ENCODE measurements around the gene FARSA. TPM values are rescaled to one million over a fixed set of nuclear protein-coding genes. Genes with fewer than 3 reads are reported as not detected.

FARSA gene
- total and polyA plus RNA-seq, 2 of the 13 experiments (the other 11 are each of a cell fraction or from before 2014, with no cell fraction given) = 25.9 to 72.0 TPM

- TF ChIP-seq, protein P1, sequence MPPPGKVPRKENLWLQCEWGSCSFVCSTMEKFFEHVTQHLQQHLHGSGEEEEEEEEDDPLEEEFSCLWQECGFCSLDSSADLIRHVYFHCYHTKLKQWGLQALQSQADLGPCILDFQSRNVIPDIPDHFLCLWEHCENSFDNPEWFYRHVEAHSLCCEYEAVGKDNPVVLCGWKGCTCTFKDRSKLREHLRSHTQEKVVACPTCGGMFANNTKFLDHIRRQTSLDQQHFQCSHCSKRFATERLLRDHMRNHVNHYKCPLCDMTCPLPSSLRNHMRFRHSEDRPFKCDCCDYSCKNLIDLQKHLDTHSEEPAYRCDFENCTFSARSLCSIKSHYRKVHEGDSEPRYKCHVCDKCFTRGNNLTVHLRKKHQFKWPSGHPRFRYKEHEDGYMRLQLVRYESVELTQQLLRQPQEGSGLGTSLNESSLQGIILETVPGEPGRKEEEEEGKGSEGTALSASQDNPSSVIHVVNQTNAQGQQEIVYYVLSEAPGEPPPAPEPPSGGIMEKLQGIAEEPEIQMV (CRISPR knock-in tag; IDR thresholded peaks at IDR 0.05; ENCODE audit: low read depth) = peak; percentile 80; the same call in 1 of the 2 replicates
- TF ChIP-seq, protein P2, sequence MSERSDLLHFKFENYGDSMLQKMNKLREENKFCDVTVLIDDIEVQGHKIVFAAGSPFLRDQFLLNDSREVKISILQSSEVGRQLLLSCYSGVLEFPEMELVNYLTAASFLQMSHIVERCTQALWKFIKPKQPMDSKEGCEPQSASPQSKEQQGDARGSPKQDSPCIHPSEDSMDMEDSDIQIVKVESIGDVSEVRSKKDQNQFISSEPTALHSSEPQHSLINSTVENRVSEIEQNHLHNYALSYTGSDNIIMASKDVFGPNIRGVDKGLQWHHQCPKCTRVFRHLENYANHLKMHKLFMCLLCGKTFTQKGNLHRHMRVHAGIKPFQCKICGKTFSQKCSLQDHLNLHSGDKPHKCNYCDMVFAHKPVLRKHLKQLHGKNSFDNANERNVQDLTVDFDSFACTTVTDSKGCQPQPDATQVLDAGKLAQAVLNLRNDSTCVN (CRISPR knock-in tag; IDR thresholded peaks at IDR 0.05; ENCODE audit: borderline replicate concordance) = no peak
- TF ChIP-seq RARG (CRISPR knock-in tag; IDR thresholded peaks at IDR 0.05; ENCODE audit: low read depth) (no peak), ISL2 (CRISPR knock-in tag; IDR thresholded peaks at IDR 0.05) (peak; percentile 75), SIN3A (IDR thresholded peaks at IDR 0.05; ENCODE audit: borderline replicate concordance, low read depth, low read length) (peak; percentile 65; the same call in 1 of the 2 replicates), NFAT5 (CRISPR knock-in tag; IDR thresholded peaks at IDR 0.05) (peak; percentile 85; the same call in 1 of the 2 replicates), ZNF10 (CRISPR knock-in tag; IDR thresholded peaks at IDR 0.05; ENCODE audit: borderline replicate concordance, low read depth) (no peak), HDAC1 (CRISPR knock-in tag; IDR thresholded peaks at IDR 0.05) (peak; percentile 96), BORCS8-MEF2B (CRISPR knock-in tag; IDR thresholded peaks at IDR 0.05) (no peak), RNF2 (conservative IDR thresholded peaks at IDR 0.05; ENCODE audit: low read depth) (0 out of 2 replicates have a peak, but pooled peaks have one; percentile 22), ZNF761 (CRISPR knock-in tag; conservative IDR thresholded peaks at IDR 0.05) (peak; percentile 50), TFDP2 (CRISPR knock-in tag; IDR thresholded peaks at IDR 0.05) (peak; percentile 96), ZNF83 (CRISPR knock-in tag; IDR thresholded peaks at IDR 0.05; ENCODE audit: borderline replicate concordance) (no peak; the same call in 1 of the 2 replicates), TGIF2 (CRISPR knock-in tag; IDR thresholded peaks at IDR 0.05) (peak; percentile 63; the same call in 1 of the 2 replicates), PHF8 (CRISPR knock-in tag; IDR thresholded peaks at IDR 0.05) (peak; percentile 90), NFRKB (IDR thresholded peaks at IDR 0.05) (0 out of 2 replicates have a peak, but pooled peaks have one; percentile 35)
- TF ChIP-seq, protein P3, sequence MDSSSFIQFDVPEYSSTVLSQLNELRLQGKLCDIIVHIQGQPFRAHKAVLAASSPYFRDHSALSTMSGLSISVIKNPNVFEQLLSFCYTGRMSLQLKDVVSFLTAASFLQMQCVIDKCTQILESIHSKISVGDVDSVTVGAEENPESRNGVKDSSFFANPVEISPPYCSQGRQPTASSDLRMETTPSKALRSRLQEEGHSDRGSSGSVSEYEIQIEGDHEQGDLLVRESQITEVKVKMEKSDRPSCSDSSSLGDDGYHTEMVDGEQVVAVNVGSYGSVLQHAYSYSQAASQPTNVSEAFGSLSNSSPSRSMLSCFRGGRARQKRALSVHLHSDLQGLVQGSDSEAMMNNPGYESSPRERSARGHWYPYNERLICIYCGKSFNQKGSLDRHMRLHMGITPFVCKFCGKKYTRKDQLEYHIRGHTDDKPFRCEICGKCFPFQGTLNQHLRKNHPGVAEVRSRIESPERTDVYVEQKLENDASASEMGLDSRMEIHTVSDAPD (CRISPR knock-in tag; IDR thresholded peaks at IDR 0.05) = no peak
- TF ChIP-seq, protein P4, sequence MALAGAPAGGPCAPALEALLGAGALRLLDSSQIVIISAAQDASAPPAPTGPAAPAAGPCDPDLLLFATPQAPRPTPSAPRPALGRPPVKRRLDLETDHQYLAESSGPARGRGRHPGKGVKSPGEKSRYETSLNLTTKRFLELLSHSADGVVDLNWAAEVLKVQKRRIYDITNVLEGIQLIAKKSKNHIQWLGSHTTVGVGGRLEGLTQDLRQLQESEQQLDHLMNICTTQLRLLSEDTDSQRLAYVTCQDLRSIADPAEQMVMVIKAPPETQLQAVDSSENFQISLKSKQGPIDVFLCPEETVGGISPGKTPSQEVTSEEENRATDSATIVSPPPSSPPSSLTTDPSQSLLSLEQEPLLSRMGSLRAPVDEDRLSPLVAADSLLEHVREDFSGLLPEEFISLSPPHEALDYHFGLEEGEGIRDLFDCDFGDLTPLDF (CRISPR knock-in tag; IDR thresholded peaks at IDR 0.05) = peak; percentile 99
These were observed 12.1 kb upstream of the FARSA start, which contains the start of gene RAD23A (continued) for GRCh38 chr19:12945479-12946091.

Data from HepG2 (cell line).